ENCODE measurements around the gene STARD4.

GRCh38 chr5:111469293-111469896 is 42.9 kb downstream of the STARD4 start:
- TF ChIP-seq EP300 (IDR thresholded peaks at IDR 0.05; ENCODE audit: borderline replicate concordance in 1 of 2, low read depth in 1 of 2, low read length in 1 of 2) = no peak
- no peak for TF ChIP-seq USF2 (IDR thresholded peaks at IDR 0.05; ENCODE audit: borderline replicate concordance, low read depth, low read length)
- no peak for TF ChIP-seq RAD21 (IDR thresholded peaks at IDR 0.05; ENCODE audit: low read length)
- TF ChIP-seq CTCF (IDR thresholded peaks at IDR 0.05) = no peak
- no peak for TF ChIP-seq TAF1 (IDR thresholded peaks at IDR 0.05; ENCODE audit: borderline replicate concordance, low read depth, low read length)

Measured in SK-N-SH (cell line).